GDM1 (cell line): Measurements from ENCODE around the gene CCDC107.
"Not testable (repeated sequence)": the region's sequence is repeated elsewhere in the genome, so short reads cannot be mapped to it uniquely, and the experiment has no call there.

ENCODE experiments used
- DNase-seq: peaks from one replicate; lab custom pipeline; 2025; lab: John Stamatoyannopoulos, UW

Gene CCDC107, protein sequence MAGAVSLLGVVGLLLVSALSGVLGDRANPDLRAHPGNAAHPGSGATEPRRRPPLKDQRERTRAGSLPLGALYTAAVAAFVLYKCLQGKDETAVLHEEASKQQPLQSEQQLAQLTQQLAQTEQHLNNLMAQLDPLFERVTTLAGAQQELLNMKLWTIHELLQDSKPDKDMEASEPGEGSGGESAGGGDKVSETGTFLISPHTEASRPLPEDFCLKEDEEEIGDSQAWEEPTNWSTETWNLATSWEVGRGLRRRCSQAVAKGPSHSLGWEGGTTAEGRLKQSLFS

DNA sequence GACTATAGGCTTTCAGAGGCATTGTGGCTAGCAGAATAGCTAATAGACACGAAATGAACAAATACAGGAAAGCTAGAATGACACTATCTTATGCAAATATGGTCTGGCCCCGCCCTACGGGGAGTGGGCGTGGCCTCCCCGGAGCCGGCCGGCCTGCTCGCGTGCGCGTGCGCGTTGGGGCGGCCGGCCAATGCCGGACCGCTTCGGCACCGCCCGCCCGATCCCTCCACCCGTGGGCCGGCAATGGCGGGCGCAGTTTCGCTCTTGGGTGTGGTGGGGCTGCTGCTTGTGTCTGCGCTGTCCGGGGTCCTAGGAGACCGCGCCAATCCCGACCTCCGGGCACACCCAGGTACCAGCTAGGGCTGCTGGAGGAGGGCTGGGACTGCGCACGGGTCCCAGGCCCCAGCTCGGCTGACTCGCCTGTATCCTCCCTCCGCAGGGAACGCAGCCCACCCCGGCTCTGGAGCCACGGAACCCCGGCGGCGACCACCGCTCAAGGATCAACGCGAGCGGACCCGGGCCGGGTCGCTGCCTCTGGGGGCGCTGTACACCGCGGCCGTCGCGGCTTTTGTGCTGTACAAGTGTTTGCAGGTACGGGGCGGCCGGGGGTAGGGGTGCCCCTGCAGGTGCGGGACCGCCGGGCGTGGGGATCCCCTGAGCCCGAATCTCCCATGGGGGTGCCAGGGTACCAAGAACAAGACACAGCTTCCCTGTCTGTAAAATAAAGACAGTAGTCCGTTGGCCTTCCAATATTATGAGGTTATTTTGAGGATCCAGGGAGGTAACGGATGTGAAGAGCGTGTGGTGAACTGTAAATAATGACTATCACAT lies at the start of gene CCDC107:
Gene CCDC107 (plus strand): TSS at position 156 of the 831 bp plus-strand sequence. CDS start 88 bp downstream, at position 244.
- peak; percentile 78 for DNase-seq

DNA sequence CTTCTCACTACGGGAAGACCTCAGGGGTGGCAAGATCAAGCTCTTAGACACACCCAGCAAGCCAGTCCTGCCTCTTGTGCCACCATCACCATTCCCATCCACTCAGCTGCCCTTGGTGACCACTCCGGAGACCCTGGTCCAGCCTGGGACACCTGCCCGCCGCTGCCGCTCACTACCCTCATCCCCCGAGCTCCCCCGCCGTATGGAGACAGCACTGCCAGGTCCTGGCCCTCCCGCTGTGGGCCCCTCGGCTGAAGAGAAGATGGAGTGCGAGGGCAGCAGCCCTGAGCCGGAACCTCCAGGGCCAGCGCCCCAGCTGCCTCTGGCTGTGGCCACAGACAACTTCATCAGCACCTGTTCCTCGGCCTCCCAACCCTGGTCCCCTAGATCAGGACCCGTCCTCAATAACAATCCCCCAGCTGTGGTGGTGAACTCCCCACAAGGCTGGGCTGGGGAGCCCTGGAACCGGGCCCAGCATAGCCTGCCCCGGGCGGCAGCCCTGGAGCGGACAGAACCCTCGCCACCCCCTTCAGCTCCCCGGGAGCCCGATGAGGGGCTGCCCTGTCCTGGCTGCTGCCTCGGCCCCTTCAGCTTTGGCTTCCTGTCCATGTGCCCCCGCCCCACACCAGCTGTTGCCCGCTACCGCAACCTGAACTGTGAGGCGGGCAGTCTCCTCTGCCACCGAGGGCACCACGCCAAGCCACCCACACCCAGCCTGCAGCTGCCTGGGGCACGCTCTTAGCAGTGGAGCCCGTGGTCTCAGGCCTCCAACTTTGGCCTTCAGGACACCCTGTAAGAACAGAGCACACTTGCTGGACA lies 48.9 kb upstream of the CCDC107 start:
- DNase-seq = no peak

DNA sequence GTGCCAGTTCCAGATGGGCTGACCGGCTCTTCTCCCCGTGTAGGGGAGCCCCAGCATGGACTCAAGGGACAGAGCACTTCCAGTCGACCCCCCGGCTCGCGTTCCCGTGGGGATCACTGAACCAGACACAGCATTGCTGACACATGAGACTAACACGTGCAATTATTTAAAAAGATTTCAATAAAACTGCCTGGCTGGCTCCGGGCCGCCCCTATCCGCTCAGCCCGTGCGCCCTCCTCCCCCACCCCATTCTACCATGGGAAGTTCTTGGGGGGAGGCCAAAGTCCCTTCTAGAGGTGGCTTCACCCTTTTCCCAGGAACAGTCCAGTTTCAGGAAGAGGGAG lies 48.3 kb upstream of the CCDC107 start:
- DNase-seq = no peak

DNA sequence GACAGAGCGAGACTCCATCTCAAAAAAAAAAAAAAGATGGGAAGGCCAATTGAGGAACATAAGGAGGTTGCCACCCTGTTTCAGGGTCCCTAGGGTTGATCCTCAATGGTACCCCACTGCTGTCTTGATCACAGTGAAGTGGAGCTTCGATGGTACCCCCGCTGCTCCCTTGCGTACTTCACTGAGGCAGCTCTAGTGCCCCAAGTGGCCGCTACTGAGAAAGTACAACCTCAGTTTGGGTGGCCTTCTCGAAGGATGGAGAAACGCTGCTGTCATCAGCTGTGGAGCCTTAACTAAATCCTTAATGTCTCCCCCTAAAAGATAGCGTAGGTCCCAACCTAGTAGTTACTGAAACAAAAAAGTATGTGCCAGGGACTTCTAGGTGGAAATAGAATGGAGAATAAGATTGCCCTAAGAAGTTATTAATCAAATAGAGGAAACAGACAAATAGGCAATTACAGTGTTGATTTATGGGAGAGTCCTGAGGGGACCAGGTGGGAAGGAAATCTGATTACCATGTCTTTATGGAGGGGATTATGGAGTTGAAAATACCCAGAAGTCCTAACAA lies 46.8 kb upstream of the CCDC107 start:
- no peak for DNase-seq

DNA sequence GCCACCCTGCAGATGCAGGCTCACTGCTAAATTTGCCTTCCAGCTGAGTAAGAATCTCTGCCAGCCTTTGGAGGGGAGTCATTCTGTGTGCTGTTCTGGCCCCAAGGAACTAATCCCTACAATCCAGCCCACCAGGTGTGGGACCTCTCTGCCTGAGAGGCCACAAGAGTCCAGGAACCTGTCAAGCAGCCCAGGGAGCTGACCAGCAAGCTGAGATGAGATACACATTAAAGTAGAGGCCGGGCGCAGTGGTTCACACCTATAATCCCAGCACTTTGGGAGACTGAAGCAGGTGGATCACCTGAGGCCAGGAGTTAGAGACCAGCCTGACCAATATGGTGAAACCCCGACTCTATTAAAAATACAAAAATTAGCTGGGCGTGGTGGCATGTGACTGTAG lies 46.0 kb upstream of the CCDC107 start:
- DNase-seq = not testable (repeated sequence)

DNA sequence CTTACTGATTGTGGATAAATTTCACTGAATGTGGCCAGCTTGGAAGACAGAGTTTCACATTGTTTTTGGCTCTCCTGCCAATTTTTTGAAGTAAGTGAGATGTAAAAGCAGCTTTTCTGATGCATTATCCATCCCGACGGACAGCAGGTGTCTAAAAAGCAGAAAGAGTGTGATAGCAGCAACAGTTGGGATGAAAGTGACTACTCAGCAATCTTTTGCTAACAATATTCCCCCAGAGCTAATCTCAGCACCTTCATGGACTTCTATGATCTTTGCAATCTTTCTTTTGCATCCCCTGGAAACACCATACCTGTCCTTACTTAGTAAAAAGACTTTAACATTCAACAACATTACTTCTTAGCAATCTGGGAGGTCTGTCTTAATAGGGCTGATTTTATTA lies 45.2 kb upstream of the CCDC107 start:
- DNase-seq = no peak

DNA sequence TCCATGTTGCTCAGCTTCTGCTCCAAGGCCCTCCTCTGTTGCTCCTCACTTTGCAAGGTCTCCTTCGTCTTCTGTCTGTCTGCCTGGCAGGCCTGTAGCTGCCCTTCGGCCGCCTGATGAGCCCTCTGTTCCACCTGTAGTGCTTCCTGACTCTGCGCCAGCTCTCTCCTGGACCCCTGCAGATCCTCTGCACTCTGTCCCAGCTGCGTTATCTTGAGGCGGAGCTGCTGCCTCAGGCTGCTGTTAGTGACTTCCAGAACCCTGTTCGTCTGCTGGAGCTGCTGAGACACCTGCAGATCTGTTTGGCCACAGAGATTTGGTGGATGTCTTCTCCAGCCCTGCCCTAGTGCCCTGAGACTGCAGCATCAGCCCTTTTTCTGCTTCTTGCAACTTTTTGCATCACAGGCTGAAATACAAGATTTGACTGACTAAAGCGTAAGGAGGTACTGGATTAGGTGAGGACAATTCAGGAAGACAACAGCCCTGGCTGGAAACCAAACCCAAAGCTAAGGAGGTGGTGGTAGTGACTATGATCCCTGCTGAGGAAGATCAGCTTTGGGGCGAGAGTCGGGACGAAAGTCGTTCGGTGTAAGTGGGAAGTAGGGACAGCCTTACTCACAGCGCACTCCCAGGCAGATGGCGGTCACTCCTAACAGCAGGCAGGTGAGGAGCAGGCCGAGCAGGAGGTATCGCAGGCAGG lies 42.0 kb upstream of the CCDC107 start:
- DNase-seq = no peak

DNA sequence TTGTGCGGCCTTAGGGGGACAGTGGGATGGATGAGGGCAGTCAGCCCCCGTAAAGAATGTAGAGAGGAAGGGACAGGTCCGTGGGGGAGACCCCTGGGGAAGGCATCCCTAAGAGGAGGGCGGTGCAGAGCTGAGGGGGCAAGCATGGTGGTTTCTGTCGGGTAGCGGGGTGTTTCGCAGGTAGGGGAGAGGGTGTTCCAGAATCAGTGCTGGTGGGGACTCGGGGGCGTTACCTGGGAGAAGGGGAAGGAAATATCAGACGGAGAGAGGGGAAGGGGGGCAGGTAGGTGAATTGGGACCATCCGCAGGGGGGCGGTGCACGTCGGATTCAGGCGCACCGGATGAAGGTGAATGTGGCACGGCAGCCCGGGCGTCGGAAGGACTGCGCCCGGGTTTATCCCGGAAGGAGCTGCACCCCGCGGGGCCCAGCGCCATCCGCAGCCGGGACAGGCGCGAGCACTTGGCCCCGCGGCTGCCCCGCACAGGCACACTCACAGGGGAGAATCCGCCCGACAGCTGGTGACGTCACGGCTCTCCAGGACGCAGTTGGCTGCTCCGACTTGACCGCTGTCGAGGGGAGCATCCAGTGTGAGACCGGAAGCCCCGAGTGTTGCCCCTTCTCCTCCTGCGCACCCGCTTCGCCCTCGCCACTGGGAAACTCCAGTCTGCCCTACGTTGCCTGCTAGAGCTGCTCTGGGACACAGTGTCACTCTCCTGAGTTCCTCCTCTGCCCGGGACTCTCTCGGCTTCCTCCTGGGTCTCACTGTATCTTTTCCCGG lies 41.2 kb upstream of the CCDC107 start:
- no peak for DNase-seq

DNA sequence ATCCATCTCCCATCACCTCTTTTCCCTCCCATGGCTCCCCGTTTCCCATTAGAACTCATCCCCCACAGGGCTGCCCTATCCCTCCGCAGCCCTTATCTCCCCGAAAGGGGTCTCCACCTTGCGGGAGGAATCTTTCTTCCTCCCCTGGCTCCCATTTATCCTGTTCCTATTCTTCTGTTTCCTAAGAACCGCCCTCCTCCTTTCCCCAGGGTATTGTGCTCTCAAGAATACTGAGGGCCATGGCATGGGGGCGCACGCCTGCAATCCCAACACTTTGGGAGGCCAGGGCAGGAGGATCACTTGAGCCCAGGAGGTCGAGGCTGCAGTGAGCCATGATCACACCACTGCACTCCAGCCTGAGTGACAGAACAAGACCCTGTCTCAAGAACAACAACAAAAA lies 40.5 kb upstream of the CCDC107 start:
- no peak for DNase-seq

DNA sequence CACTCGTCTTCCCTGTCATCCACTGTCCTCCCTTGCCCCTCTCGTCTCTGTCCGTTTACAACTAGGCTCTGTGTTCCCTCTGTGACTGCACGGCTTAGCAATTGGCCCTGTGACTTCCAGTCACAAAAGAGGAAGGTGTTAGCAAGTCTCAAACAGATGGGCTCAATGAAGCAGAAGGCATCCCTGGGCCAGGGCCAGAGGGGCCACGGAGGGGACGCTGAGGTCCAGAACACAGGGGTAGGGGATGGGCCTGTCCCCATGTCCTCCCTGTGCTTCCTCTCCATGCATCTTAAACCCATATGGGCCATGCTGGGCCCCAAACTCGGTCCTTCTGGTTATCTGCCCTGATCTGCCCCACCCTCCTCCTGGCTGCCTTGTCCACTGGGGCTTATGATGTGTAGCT lies 39.8 kb upstream of the CCDC107 start, which contains the start of gene CD72:
Gene CD72 (minus strand): TSS at position 89 of the 403 bp plus-strand sequence. CDS start 110 bp downstream, outside the sequence.
- peak; percentile 49 for DNase-seq

DNA sequence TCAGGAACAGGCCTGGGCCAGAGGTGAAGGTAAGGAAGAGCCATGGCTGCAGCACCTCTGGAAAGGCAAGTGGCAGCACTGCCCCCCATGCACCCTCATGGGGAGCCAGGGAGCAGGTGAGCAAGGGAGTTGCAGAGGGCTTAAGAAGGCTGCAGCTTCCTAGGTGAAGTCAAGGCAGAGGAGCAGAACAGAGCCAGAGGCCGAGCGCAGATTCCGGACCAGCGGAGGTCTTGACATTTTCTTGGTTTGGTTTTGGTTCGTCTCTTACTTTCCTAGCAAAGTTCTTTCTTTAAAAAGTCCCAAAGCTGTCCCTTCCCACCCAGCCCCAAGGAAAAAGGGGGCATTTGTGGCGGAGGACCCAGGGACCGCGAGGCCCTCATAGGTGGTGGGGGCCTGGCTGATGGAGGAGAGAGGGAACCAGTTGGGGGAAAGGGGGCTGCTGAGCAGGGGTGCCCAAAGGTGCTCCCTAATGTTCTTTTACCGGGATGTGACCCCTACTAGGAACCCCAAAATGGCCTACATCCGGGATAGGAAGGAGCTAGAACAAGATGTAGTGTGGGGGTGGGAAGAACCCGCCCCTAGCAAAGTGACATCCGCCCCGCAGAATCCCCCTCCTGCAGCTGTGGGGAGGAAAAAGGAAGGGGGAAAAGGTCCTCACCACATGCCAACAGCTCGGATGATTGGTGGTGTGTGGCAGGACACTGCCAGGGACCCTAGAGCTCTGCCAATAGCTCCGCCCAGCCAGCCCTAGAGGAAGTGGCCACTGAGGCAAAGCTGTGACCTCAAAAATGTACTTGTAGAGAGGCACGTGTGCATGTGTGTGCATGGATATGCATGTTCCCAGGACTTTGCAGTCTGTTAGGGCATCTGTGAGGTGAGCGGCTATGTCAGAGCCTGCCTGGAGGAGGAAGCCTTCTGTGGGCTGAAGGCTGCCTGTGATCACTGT lies 39.0 kb upstream of the CCDC107 start:
- DNase-seq = peak; percentile 84

DNA sequence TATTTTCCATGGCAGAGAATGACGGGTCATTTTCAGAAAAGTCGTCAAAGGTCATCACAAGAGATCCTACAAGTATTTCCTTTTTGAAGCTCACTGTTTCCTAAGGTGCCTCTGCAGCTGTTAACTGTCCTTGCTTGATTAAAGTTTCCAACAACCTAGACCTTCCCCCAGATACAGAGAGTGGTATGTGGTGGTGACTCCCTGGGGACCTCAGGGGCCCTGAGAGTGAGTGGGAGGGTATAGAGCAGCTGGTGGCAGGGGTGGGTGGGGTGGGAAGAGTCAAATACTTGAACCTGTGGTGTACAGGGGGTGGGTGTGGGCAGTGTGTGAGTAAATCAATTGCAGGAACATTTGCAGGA lies 38.3 kb upstream of the CCDC107 start:
- DNase-seq = no peak

DNA sequence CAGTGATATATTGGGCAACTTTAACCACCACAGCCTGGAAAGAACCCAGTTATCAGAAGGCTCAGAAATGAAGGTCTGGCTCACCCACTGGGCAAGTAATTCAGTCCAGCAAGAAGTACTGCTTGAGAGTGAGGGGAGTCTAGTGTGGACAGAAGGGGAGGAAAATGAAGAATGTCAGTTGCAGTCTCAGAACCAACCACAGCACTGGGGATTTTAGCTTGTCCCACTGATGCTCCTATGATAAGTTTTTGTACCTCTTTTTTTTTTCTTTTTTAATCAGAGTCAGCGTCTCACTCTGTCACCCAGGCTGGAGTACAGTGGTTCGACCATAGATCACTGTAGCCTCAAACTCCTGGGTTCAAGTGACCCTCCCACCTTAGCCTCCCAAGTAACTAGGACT lies 30.5 kb upstream of the CCDC107 start:
- no peak for DNase-seq

DNA sequence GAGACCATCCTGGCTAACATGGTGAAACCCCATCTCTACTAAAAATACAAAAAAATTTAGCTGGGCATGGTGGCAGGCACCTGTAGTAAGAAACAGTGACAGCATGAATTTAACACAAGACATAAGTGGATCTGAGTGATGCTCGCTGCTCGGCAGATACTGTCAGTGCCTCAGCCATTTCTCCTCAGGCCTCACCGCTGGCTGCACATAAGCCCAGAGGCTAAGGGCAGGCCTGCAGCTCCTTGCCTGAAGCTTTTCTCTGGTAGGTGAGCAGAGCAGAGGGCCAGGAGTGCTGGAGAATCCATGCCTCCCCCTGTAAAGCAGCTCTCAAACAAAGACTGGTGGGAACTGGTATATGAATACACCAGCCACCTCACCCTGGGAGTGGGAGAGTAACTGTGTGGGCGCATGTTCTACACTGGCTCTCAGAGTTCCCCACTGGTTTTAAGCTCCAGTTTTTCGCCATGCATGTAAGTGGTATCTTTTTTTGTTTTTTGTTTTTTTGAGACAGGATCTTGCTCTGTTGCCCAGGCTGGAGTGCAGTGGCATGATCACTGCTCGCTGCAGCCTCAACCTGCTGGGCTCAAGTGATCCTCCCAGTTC lies 29.6 kb upstream of the CCDC107 start:
- no peak for DNase-seq

DNA sequence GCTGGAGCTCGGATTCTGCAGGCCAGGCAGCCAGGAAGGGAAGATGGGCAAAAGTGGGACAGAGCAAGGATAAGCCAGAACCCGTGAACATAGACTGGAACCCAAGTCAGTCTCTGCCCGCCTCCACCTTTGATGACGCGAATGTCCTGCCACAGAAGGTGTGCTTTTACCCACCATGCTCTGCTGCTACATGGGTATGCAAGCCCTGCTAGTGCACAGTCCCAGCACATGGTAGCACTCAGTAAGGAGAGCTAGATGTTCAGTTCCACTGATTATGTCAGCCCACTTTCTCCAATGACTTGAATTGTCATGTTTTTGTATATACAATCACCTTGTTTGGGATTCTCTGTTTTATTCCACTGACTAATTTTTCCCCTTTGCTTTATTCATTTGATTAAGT lies 28.5 kb upstream of the CCDC107 start:
- DNase-seq = no peak

DNA sequence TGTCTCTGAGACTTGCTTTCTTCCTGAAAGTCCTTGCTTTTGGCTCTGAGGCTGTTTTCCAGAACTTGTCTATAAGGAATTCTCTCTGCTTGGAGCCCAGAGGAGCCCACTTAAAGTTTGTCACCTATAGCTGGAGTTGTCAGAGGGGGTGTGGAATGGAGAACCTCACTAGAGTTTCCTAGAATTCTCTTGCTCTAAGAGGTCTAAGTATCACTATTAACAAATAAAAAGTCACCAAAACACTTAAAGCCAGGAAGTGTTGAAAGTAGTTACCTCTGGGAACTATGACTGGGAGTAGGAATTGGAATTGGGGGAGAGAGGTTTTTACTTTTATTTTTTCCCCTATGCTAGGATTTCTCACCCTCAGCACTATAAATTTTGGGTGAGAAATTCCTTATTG lies 22.4 kb upstream of the CCDC107 start:
- DNase-seq = no peak

DNA sequence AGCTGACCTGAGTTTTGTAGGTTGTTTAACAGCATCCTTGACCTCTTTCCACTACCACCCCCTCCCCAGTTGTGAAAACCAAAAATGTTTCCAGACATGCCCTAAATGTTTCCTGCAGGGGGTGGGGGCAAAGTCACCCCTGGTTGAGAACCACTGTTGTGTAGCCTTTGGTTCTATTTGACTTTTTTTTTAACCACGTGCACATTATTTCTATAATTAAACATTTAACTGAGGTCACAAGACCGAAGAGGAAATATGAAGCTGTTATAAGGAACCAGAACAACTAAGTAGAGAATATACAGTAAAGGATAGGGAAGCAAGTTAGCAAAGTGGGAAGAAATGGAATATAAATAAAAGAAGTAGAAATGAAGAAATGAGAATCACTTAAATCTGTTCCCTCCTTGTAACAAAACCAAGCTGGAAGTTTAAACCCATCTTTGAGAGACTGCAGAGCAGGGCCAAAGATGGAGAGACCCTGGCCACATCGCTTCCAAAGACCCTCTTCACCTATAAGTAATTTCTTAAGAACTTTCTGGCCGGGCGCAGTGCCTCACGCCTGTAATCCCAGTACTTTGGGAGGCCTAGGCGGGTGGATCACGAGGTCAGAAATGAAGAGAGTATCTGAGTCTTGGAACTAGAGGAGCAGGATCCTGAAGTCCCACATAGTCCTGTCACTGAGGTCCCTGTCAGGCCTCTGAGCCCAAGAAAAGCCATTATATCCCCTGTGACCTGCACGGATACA lies 21.8 kb upstream of the CCDC107 start:
- DNase-seq = no peak

DNA sequence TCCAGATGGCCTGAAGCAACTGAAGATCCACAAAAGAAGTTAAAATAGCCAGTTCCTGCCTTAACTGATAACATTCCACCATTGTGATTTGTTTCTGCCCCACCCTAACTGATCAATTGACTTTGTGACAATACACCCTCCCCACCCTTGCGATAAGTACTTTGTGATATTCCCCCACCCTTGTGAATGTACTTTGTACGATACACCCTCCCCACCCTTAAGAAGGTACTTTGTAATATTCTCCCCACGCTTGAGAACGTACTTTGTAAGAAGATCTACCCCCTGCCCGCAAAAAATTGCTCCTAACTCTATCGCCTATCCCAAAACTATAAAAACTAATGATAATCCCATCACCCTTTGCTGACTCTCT lies 21.2 kb upstream of the CCDC107 start:
- not testable (repeated sequence) for DNase-seq
